ENCODE measurements around the gene DLX4.

DNA sequence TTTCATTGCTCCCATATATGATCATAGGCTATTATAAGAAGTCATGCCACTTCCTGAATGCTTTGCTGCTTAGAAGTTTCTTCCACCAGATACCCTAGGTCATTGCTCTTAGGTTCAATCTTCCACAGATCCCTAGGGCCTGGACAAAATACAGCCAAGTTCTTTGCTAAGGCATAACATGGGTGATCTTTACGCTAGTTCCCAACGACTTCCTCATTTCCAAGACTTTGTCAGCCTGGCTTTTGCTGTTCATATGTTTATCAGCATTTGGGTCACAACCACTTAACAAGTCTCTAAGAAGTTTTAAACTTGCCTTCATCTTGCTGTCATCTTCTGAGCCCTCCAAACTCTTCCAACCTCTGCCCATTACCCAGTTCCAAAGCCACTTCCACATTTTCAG lies 46.2 kb downstream of the DLX4 start:
- TF ChIP-seq, protein P1, sequence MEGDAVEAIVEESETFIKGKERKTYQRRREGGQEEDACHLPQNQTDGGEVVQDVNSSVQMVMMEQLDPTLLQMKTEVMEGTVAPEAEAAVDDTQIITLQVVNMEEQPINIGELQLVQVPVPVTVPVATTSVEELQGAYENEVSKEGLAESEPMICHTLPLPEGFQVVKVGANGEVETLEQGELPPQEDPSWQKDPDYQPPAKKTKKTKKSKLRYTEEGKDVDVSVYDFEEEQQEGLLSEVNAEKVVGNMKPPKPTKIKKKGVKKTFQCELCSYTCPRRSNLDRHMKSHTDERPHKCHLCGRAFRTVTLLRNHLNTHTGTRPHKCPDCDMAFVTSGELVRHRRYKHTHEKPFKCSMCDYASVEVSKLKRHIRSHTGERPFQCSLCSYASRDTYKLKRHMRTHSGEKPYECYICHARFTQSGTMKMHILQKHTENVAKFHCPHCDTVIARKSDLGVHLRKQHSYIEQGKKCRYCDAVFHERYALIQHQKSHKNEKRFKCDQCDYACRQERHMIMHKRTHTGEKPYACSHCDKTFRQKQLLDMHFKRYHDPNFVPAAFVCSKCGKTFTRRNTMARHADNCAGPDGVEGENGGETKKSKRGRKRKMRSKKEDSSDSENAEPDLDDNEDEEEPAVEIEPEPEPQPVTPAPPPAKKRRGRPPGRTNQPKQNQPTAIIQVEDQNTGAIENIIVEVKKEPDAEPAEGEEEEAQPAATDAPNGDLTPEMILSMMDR (IDR thresholded peaks at IDR 0.05), result no peak
- TF ChIP-seq POLR2A (IDR thresholded peaks at IDR 0.05), result no peak
